GM19238 (cell line): ENCODE data around the gene VOPP1.
A peak's percentile ranks its signal among the peaks of the same experiment; 100 is the strongest.

Experiments
- DNase-seq: peaks from one replicate; pipeline ENCODE4 v3.0.0; 2011; ENCODE audit warnings: low spot score; ENCODE audit not compliant: insufficient read length

The VOPP1 gene

DNA sequence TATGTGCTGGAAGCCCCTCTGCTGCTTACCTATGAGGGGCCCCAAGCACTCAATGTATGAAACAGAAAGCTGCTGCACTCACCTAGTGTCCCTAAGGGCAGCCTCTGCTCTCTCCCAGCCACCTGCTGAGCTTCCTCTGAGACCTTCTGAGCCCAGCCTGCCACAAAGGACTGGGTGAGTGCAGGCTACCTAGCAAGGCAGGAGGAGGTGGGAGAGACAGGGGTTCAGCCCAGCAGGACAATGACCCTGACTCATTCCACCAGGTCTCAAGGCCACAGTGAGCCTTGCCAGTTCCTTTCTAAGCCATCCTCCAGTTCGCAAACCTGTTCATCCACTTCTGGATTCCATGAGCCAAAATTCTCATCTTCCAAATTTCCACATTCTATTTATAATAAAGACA lies 16.3 kb downstream of the VOPP1 start:
- DNase-seq = no peak

GRCh38 chr7:55555160-55555559 lies 17.1 kb downstream of the VOPP1 start:
- DNase-seq = no peak

DNA sequence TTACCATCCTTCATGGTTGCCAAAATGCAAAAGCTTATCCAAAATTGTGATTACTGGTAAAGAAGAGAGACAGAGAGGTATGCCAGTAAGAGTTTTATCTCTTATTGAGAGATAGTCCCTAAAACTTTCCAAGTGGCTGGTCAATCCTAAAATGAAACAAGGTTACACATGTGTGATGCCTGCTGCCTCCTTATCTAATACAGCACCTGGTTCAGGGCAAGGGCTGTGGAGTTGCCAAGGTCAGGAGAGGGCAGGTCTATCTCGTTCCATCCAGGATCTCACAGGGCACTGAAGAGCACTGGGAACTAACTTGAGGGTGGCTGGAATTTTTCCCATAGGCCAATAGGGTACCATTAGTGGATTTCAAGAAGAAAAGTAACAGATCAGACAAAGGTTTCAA lies 18.3 kb downstream of the VOPP1 start:
- DNase-seq = no peak

GRCh38 chr7:55553024-55553345 lies 19.3 kb downstream of the VOPP1 start:
- no peak for DNase-seq

DNA sequence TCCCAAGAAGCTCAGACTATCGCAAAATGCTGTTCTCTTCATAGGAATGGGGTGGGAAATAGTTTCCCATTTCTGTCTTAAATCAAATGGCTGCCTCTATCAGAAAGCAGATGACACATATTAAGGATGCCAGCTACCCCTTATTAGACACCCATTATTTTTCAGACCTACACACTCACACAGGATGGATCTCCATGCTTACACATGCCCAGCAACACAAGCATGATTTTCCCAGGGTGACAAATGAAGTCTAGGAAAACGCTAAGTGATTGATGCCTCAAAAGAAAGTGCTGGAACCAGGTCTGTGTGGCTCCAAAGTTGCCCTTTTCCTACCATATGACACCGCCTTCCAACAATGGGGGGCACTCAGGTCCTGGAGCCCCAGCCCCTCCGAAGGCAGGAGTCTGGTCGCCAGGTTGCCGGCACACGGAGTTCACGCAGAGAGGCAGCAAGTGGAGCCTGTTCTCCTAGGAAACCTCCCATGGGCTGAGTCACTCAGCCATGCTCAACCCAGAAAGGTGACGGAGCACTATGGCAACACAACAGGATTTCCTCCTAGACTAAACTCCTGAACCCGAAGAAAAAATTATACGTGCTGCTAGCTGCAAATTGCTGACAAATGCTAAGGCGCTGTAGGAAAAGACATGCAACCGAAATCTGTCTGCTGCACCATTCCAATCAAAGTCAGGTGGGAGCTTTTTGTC lies 19.8 kb downstream of the VOPP1 start:
- no peak for DNase-seq

GRCh38 chr7:55550841-55551537 lies 21.3 kb downstream of the VOPP1 start:
- DNase-seq = no peak

DNA sequence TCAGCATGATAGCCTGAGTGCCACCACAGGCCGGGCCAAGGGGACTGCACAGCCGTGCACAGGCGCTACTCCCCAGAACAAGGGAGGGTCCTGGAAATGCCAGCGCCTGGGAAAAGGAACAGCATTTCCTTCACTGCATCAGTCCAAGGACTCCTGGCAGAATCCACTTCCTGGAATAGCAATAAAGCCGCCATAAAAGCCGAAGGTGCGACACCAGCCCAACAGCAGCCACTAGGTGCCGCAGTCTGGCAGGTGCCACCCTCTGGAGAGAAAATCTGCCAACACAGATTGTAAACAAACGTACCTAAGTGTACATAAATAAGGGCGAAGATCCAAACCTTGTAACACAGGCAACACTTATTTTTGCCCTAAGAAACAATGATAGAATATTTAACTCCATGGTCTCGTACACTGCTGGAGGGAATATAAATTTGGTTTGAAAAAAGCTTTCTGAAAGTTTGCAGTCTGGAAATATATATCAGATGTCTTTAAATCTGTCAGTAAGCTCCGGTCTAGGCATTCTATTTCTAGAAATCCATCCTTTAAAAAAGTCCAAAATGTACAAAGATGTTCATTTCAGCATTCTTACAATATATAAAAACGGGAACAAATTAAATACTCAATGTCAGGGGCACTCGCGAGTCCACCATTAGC lies 22.2 kb downstream of the VOPP1 start:
- no peak for DNase-seq

- DNase-seq = no peak
These were observed 22.8 kb downstream of the VOPP1 start for GRCh38 chr7:55549457-55549856.

DNA sequence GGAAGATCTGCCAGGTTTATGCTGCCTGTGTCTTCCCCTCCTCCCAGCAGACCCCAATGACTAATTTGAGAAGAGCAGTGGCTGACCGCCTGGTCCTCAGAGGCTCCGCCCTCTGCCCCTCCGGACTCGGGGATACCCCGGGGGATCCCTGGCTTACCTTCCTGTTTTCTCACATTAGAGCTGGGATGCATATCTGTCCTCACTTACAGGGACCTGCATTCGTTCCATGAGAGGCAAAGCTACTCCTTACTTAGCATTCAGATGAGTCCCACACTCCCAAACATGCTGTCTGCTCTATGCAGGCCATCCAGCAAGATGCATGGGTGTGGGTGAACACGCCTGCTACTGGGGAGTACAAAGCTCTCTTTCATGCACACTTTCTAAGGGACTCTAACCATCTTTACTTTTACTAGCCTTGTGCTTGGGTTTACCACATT lies 24.0 kb downstream of the VOPP1 start:
- DNase-seq = no peak

- DNase-seq = no peak
These were observed 25.5 kb downstream of the VOPP1 start for GRCh38 chr7:55546814-55547213.

DNA sequence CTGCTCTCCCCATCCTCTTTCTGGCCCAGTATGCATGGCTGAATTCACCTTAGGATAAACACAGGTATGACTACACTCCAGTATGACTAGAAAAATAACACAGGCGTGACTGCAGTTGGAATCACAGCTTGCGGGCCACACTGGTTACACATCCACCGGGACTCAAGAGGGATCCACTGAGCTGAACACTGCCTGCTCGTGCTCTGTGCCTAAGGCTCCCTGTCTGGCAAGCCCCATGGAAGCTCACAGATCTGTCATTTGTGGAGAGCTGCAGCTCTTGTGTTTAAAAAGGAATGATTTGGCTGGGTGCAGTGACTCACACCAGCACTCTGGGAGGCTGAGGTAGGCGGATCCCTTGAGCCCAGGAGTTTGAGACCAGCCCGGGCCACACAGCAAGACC lies 26.8 kb downstream of the VOPP1 start:
- DNase-seq = no peak

- DNase-seq = no peak
These were observed 32.0 kb downstream of the VOPP1 start for GRCh38 chr7:55540226-55540858.

DNA sequence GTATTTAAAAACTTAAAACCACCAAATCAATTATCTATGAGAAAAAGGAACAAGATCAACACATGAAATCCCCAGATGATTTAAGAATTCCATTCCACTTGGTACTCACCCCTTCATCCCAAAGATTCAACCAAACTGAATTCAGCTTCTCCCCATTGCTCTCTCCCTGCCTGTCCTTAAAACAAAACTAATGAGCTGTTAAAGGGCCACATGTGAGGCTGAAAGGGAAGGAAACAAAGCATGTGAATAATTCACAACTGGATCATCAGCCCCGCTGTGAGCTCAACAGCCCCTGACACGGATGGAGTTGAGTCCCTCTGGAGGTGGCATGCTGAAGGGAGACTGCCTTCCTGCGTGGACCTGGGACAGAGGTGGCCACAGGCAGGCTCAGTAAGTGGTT lies 32.9 kb downstream of the VOPP1 start:
- no peak for DNase-seq

DNA sequence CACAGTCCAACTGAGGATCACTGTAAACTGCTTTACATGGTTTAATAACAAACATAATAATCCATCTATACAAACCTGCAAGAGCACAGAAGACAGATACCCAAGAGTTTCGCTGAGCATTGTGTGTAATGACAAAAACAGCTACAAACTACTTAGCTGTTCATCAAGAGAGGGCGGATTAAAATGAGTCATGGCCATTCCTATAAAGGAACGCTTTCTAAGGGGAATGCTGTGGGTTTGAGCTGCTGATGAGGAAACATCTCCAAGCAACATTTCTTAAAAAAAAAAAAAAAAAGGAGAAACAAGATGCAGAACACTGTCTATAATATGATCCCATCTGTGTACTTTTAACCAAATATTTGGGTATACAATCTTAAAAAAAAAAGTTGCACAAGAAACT lies 33.8 kb downstream of the VOPP1 start:
- no peak for DNase-seq

DNA sequence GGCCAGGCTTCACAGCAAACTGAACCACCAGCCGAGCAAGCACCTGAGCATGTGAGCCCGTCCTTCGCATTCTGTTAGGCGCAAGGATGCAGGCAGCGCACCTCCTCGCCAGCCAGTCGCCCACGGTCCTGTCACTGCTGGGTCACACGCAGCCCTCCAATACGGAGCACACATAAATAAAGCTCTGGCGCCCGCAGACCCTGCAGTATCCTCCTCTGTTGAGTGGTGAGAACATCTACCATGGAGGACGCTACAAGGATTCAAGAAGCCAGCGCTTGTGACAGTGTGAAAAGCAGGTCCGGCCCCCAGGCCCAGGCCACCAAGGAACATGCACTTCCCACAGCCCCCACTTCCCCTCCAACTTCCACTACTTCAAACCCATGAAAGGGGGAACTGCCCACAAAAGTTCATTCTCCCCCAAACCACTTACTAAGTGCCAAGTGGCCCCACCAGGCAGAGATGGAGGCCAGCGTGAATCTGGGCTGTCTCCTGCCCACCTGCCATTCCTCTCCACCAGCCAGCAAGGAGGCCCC lies 34.8 kb downstream of the VOPP1 start:
- DNase-seq = no peak

GRCh38 chr7:55536619-55537457 lies 35.5 kb downstream of the VOPP1 start:
- no peak for DNase-seq

DNA sequence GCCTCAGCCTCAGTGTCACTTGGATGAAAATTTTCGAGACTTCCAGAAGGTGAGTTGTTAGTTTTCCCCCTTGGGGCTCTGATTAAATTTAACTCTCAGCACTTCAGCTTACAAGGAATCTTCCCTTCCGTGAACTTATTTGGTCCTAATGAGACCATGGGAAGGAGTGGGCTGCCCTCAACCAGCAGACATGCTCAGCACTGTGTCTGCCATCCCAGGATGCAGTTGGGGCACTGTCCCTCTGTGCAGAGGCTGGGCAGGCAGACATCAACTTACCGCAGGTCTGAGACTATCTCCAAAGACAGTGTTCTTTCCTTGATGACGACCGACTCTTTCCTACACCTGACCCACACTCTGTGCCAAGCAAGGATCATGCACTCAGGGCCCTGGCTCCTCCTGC lies 36.7 kb downstream of the VOPP1 start:
- no peak for DNase-seq

- no peak for DNase-seq
These were observed 37.2 kb downstream of the VOPP1 start for GRCh38 chr7:55534916-55535590.

DNA sequence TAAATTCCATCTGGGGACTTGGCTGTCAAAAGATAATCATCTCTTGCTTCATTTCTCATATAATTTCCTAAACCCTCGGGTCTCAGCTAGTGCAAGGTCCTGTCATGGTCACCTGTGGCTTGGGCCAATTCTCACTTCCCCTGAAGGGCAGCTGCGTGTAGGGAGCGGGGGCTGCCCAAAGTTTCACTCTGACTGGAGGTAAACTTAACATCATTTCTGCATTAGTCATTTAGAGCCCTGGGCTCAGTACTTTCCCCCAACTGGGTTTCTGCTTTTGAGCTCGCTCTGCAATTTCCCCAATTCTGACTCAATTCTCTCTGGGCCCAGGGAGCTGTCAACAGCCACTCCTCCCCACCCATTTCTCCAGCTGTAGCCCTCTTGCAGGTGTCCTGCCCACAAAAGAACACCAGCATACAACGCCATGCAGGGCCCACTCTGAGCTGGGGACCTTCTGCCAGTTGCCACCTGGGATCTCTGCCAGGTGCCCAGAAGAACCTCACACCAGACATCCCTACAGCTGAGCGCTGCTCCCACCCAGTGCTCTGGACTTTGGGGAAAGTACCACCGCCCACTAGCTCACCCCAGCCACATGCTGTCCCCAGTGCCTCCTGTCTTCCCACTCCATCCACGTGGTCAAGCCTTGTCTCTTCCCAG lies 37.9 kb downstream of the VOPP1 start:
- DNase-seq = peak; percentile 68

DNA sequence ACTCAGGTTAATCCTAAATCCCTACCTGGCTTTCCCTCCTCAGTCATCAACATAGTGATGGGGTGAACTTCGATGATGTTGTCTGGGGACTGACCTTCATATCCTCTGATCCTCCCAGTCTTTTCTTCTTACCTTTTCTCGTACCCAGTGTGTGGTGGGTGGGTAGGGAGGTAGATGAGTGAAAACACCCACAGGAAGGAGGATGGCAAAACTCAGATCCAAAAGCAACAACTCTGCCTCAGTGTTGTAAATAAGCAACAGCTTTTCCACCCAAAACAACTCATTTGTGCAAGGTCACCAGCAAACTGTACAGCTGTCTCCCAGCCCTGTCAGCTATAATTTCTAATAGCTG lies 38.6 kb downstream of the VOPP1 start:
- DNase-seq = no peak
